HepG2 (cell line): ENCODE data around the gene MPI. TPM values are rescaled to one million over a fixed set of nuclear protein-coding genes. Genes with fewer than 3 reads are reported as not detected.

Experiments
- ELF3 ChIP-seq: IDR thresholded peaks from 2 replicates; pipeline ENCODE4 v1.6.1; 2016; ENCODE audit warnings: missing genetic modification reagents, missing compliant biosample characterization
- JUND ChIP-seq: sonication (generic); formaldehyde crosslinking; IDR thresholded peaks from 2 replicates; pipeline ENCODE4 v1.8.0; 2022; ENCODE audit warnings: mild to moderate bottlenecking, missing genetic modification reagents
- KIAA2018 ChIP-seq: sonication (generic); formaldehyde crosslinking; IDR thresholded peaks from 2 replicates; pipeline ENCODE4 v1.5.0; 2020; ENCODE audit warnings: mild to moderate bottlenecking, missing genetic modification reagents, borderline replicate concordance
- MAF1 ChIP-seq: sonication (generic); formaldehyde crosslinking; IDR thresholded peaks from 2 replicates; pipeline ENCODE4 v1.5.0; 2020; ENCODE audit warnings: missing genetic modification reagents, borderline replicate concordance
- MAFF ChIP-seq: IDR thresholded peaks from 2 replicates; pipeline ENCODE4 v1.6.1; 2011; ENCODE audit warnings: low read depth, low read length, improper control_type of control experiment
- NR3C1 ChIP-seq: sonication (generic); formaldehyde crosslinking; IDR thresholded peaks from 2 replicates; pipeline ENCODE4 v1.4.0; 2020; ENCODE audit warnings: missing genetic modification reagents
- TERF1 ChIP-seq: sonication (generic); formaldehyde crosslinking; IDR thresholded peaks from 2 replicates; pipeline ENCODE4 v1.8.0; 2022; ENCODE audit warnings: mild to moderate bottlenecking, missing genetic modification reagents, moderate library complexity
- ZBTB3 ChIP-seq: sonication (generic); formaldehyde crosslinking; IDR thresholded peaks from 2 replicates; pipeline ENCODE4 v1.4.0; 2020; ENCODE audit warnings: low read depth, mild to moderate bottlenecking, moderate library complexity, missing genetic modification reagents, borderline replicate concordance
- ZNF761 ChIP-seq: sonication (generic); formaldehyde crosslinking; conservative IDR thresholded peaks from 2 replicates; pipeline ENCODE4 v1.4.0; 2020; ENCODE audit warnings: mild to moderate bottlenecking, missing genetic modification reagents
- polyA plus RNA-seq, 8 experiments: library from polyadenylated mRNA; depleted of rRNA in 3 of 8; stranded (reverse) in 7 of 8; unstranded in 1 of 8; fragments of >200 nt; fragmentation: Illumina TruSeq in 4 of 8; extraction: Trizol in 4 of 8; gene quantifications; 2 replicates each; pipeline versions ENCODE4 v1.2.1 to v1.2.3, GENCODE V29; 2011 to 2016; ENCODE audit warnings: low read depth in 4 of 8, missing spikeins in 1 of 8, mixed read lengths in 1 of 8; ENCODE audit not compliant: insufficient read depth in 1 of 8
- total RNA-seq, 5 experiments: library from RNA; depleted of rRNA; stranded (reverse); fragments of >200 nt; fragmentation: Illumina TruSeq; extraction: Trizol; gene quantifications; 2 replicates each; pipeline ENCODE4 v1.2.3, GENCODE V29; 2016; ENCODE audit warnings: low read depth in 1 of 5
- TF ChIP-seq, protein P1 (sequence below): sonication (generic); formaldehyde crosslinking; IDR thresholded peaks from 2 replicates; pipeline ENCODE4 v1.4.0; 2020; ENCODE audit warnings: missing genetic modification reagents
- TF ChIP-seq, protein P2 (sequence below): sonication (generic); formaldehyde crosslinking; IDR thresholded peaks from 2 replicates; pipeline ENCODE4 v1.4.0; 2020; ENCODE audit warnings: missing genetic modification reagents

The MPI gene
- total and polyA plus RNA-seq, 2 of the 13 experiments (the other 11 are each of a cell fraction or from before 2014, with no cell fraction given) = 36.9 to 63.5 TPM

- TF ChIP-seq KIAA2018 (CRISPR knock-in tag) (no peak), MAFF (no peak), ZBTB3 (CRISPR knock-in tag) (no peak), TERF1 (no peak), ZNF761 (CRISPR knock-in tag) (no peak), JUND (CRISPR knock-in tag) (no peak), NR3C1 (CRISPR knock-in tag) (no peak), ELF3 (CRISPR knock-in tag) (0 out of 2 replicates have a peak, but pooled peaks have one; percentile 29), MAF1 (CRISPR knock-in tag) (no peak)
- TF ChIP-seq, protein P1, sequence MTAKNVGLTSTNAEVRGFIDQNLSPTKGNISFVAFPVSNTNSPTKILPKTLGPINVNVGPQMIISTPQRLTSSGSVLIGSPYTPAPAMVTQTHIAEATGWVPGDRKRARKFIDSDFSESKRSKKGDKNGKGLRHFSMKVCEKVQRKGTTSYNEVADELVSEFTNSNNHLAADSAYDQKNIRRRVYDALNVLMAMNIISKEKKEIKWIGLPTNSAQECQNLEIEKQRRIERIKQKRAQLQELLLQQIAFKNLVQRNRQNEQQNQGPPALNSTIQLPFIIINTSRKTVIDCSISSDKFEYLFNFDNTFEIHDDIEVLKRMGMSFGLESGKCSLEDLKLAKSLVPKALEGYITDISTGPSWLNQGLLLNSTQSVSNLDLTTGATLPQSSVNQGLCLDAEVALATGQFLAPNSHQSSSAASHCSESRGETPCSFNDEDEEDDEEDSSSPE = no peak
- TF ChIP-seq, protein P2, sequence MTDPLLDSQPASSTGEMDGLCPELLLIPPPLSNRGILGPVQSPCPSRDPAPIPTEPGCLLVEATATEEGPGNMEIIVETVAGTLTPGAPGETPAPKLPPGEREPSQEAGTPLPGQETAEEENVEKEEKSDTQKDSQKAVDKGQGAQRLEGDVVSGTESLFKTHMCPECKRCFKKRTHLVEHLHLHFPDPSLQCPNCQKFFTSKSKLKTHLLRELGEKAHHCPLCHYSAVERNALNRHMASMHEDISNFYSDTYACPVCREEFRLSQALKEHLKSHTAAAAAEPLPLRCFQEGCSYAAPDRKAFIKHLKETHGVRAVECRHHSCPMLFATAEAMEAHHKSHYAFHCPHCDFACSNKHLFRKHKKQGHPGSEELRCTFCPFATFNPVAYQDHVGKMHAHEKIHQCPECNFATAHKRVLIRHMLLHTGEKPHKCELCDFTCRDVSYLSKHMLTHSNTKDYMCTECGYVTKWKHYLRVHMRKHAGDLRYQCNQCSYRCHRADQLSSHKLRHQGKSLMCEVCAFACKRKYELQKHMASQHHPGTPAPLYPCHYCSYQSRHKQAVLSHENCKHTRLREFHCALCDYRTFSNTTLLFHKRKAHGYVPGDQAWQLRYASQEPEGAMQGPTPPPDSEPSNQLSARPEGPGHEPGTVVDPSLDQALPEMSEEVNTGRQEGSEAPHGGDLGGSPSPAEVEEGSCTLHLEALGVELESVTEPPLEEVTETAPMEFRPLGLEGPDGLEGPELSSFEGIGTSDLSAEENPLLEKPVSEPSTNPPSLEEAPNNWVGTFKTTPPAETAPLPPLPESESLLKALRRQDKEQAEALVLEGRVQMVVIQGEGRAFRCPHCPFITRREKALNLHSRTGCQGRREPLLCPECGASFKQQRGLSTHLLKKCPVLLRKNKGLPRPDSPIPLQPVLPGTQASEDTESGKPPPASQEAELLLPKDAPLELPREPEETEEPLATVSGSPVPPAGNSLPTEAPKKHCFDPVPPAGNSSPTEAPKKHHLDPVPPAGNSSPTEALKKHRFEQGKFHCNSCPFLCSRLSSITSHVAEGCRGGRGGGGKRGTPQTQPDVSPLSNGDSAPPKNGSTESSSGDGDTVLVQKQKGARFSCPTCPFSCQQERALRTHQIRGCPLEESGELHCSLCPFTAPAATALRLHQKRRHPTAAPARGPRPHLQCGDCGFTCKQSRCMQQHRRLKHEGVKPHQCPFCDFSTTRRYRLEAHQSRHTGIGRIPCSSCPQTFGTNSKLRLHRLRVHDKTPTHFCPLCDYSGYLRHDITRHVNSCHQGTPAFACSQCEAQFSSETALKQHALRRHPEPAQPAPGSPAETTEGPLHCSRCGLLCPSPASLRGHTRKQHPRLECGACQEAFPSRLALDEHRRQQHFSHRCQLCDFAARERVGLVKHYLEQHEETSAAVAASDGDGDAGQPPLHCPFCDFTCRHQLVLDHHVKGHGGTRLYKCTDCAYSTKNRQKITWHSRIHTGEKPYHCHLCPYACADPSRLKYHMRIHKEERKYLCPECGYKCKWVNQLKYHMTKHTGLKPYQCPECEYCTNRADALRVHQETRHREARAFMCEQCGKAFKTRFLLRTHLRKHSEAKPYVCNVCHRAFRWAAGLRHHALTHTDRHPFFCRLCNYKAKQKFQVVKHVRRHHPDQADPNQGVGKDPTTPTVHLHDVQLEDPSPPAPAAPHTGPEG = no peak
These were observed 60.5 kb downstream of the MPI start (continued) for GRCh38 chr15:74950078-74950908.
